Gastrocnemius medialis (tissue), 4 donors: ENCODE data around the gene DAPK3. TPM values are rescaled to one million over a fixed set of nuclear protein-coding genes. Genes with fewer than 3 reads are reported as not detected.

Experiments used
- ATAC-seq, 2 donors: fragments of 150-250 bp; one replicate each; pipeline ENCODE4 v1.9.1; 2016
- DNase-seq, 2 donors: peaks; one replicate each; pipeline ENCODE4 v3.0.0-alpha.2; 2019
- H3K27ac ChIP-seq, 4 donors: fragments of 200-600 bp; sonication (generic); 1 replicate in 1 of 4; 2 replicates in 3 of 4; pipeline ENCODE4 v1.5.1; 2016 to 2018; ENCODE audit warnings: mild to moderate bottlenecking in 2 of 4, moderate library complexity in 1 of 4
- H3K27me3 ChIP-seq, 3 donors: fragments of 200-600 bp; sonication (generic) in 2 of 3; 1 replicate in 1 of 3; 2 replicates in 2 of 3; pipeline versions ENCODE4 v1.5.1 to v1.6.0; 2016 to 2019; ENCODE audit warnings: mild to moderate bottlenecking in 1 of 3, moderate library complexity in 1 of 3
- H3K36me3 ChIP-seq, 2 donors: fragments of 200-600 bp; sonication (generic) in 1 of 2; one replicate each; pipeline ENCODE4 v1.5.1; 2017 to 2018
- H3K4me1 ChIP-seq, 2 donors: fragments of 200-600 bp; sonication (generic) in 1 of 2; one replicate each; pipeline ENCODE4 v1.5.1; 2016 to 2017; ENCODE audit warnings: mild to moderate bottlenecking in 2 of 2
- H3K4me3 ChIP-seq, 4 donors: fragments of 200-600 bp; sonication (generic) in 3 of 4; 1 replicate in 1 of 4; 2 replicates in 3 of 4; pipeline ENCODE4 v1.5.1; 2016 to 2019; ENCODE audit warnings: mild to moderate bottlenecking in 2 of 4
- H3K9me3 ChIP-seq, 3 donors: fragments of 200-600 bp; sonication (generic) in 2 of 3; 1 replicate in 1 of 3; 2 replicates in 2 of 3; pipeline ENCODE4 v1.5.1; 2016 to 2019
- CTCF ChIP-seq, 5 experiments: fragments of 450-650 bp in 3 of 5; fragments of 200-600 bp in 2 of 5; sonication (generic) in 2 of 5; IDR thresholded peaks in 4 of 5; conservative IDR thresholded peaks in 1 of 5; 1 replicate in 4 of 5; 2 replicates in 1 of 5; pipeline ENCODE4 v1.5.1; 2016 to 2019; ENCODE audit warnings: antibody characterized with exemption in 5 of 5, mild to moderate bottlenecking in 3 of 5, moderate library complexity in 3 of 5
- POLR2A ChIP-seq, 2 donors: fragments of 450-650 bp; IDR thresholded peaks; one replicate each; pipeline ENCODE4 v1.6.1; 2017; ENCODE audit warnings: antibody characterized with exemption in 2 of 2, mild to moderate bottlenecking in 2 of 2, moderate library complexity in 2 of 2
- in situ Hi-C, 4 donors: fragments of 200-750 bp; cut with MboI; loops; one replicate each; pipeline versions ENCODE4 v1.15.0 to v1.8.0; 2017; ENCODE audit warnings: low sequenced_read_pairs in 4 of 4
- intact Hi-C: fragments of 100-400 bp; cut with DNase I; formaldehyde crosslinking; loops from one replicate; pipeline ENCODE4 v1.15.1; 2023; ENCODE audit warnings: low total_unique reads
- total RNA-seq, 4 donors: library from RNA; depleted of rRNA; stranded (reverse); fragments of >200 nt; gene quantifications; one replicate each; pipeline versions ENCODE4 v1.1.0 to v1.2.3, GENCODE V29; 2016

DAPK3 gene
- total RNA-seq, 4 donors from 2014 or later = 61.3 to 135 (median 115) TPM

GRCh38 chr19:3983936-3984583 lies 13.2 kb upstream of the DAPK3 start:
- peak; percentile 5 to 8 for ATAC-seq

GRCh38 chr19:3983542-3983914 lies 12.6 kb upstream of the DAPK3 start:
- no peak for TF ChIP-seq CTCF (IDR thresholded peaks at IDR 0.05 in 4 of 5, conservative IDR thresholded peaks at IDR 0.05 in 1 of 5)
- TF ChIP-seq POLR2A (IDR thresholded peaks at IDR 0.05) = no peak
- in situ Hi-C loops (loop anchor here in 1 of 4 donors (10.0 kb wide), 1 partner anchor 81 kb away; the partner anchor contains the start of gene ZBTB7A), intact Hi-C loops (loop anchor here (2.0 to 10.0 kb wide), 2 partner anchors 29 to 361 kb away; partner anchors contain the start of gene MPND)
- no peak for ATAC-seq
- Histone ChIP-seq H3K4me3 (peak overlapping the region; percentile 79 to 99 (median 80)), H3K9me3 (no peaks in the 10 kb centered on the region), H3K36me3 (peaks cover 0 to 58% of the 10 kb centered on the region in 2 donors), H3K4me1 (peaks cover 39 to 44% of the 10 kb centered on the region in 2 donors), H3K27me3 (no peaks in the 10 kb centered on the region), H3K27ac (peak overlapping the region; percentile 89 to 100 (median 92))
- DNase-seq = no peak

More at GRCh38 chr19:3983936-3984583, 13.2 kb upstream of the DAPK3 start:
- Histone ChIP-seq H3K27ac (peak overlapping the region; percentile 89 to 100 (median 92)), H3K36me3 (peaks cover 0 to 53% of the 10 kb centered on the region in 2 donors), H3K4me1 (peaks cover 39 to 44% of the 10 kb centered on the region in 2 donors), H3K27me3 (no peaks in the 10 kb centered on the region), H3K4me3 (peak overlapping the region; percentile 79 to 99 (median 80)), H3K9me3 (no peaks in the 10 kb centered on the region)
- intact Hi-C loops = loop anchor here (2.0 to 10.0 kb wide), 6 partner anchors 29 to 361 kb away; partner anchors contain the start of genes MAP2K2, MPND, MRPL54 and NMRK2
- peak in 1 of 2 donors; percentile 79 for DNase-seq
- in situ Hi-C loops = loop anchor here in 1 of 4 donors (10.0 kb wide), 1 partner anchor 81 kb away; the partner anchor contains the start of gene ZBTB7A
- no peak for TF ChIP-seq CTCF (IDR thresholded peaks at IDR 0.05 in 4 of 5, conservative IDR thresholded peaks at IDR 0.05 in 1 of 5)
- TF ChIP-seq POLR2A (IDR thresholded peaks at IDR 0.05) = no peak

GRCh38 chr19:3982701-3983541 lies 12.0 kb upstream of the DAPK3 start:
- no peaks in the 10 kb centered on the region for H3K9me3 ChIP-seq
- in situ Hi-C loops (loop anchor here in 1 of 4 donors (10.0 kb wide), 1 partner anchor 82 kb away; the partner anchor contains the start of gene ZBTB7A), intact Hi-C loops (loop anchor here (2.0 to 10.0 kb wide), 2 partner anchors 28 to 362 kb away; partner anchors contain the start of gene MPND)
- H3K4me3 ChIP-seq = peak overlapping the region in 2 of 4 donors; percentile 79 to 80
- peak in 1 of 2 donors; percentile 42 for ATAC-seq
- no peaks in the 10 kb centered on the region for H3K27me3 ChIP-seq
- peaks cover 0 to 64% of the 10 kb centered on the region in 2 donors for H3K36me3 ChIP-seq
- peak overlapping the region; percentile 89 to 100 (median 92) for H3K27ac ChIP-seq
- peaks cover 39% of the 10 kb centered on the region in 2 donors for H3K4me1 ChIP-seq
- no peak for TF ChIP-seq CTCF (IDR thresholded peaks at IDR 0.05 in 4 of 5, conservative IDR thresholded peaks at IDR 0.05 in 1 of 5)
- peak in 1 of 2 donors; percentile 6 for TF ChIP-seq POLR2A (IDR thresholded peaks at IDR 0.05)
- DNase-seq = peak in 1 of 2 donors; percentile 84
